H1 (cell line): Measurements from ENCODE around the gene SLC13A5.
"Not testable (repeated sequence)": the region's sequence is repeated elsewhere in the genome, so short reads cannot be mapped to it uniquely, and the experiment has no call there.

Source experiments
- BACH1 ChIP-seq: IDR thresholded peaks from 2 replicates; pipeline ENCODE4 v1.6.1; 2012; ENCODE audit warnings: low read length, improper control_type of control experiment
- CEBPB ChIP-seq: IDR thresholded peaks from 2 replicates; pipeline ENCODE4 v1.6.1; 2012; ENCODE audit warnings: low read depth, low read length
- CREB1 ChIP-seq: IDR thresholded peaks from 2 replicates; pipeline ENCODE4 v1.6.1; 2012; ENCODE audit warnings: inconsistent platforms
- CTCF ChIP-seq, 3 experiments: IDR thresholded peaks; 1 replicate in 2 of 3; 2 replicates in 1 of 3; pipeline versions ENCODE4 v1.5.1 to v1.6.1; 2011; ENCODE audit warnings: low read length in 3 of 3, mild to moderate bottlenecking in 3 of 3, inconsistent platforms in 2 of 3, low read depth in 1 of 3, moderate library complexity in 1 of 3; ENCODE audit not compliant: insufficient read depth in 1 of 3; ENCODE audit errors: control extremely low read depth in 1 of 3
- EP300 ChIP-seq, 2 experiments: IDR thresholded peaks; 1 replicate in 1 of 2; 2 replicates in 1 of 2; pipeline ENCODE4 v1.6.1; 2011 to 2012; ENCODE audit warnings: low read depth in 2 of 2, low read length in 2 of 2, mild to moderate bottlenecking in 2 of 2, borderline replicate concordance in 1 of 2, inconsistent platforms in 1 of 2, moderate library complexity in 1 of 2
- EZH2 ChIP-seq: fragments of 200-600 bp; sonication (generic); IDR thresholded peaks from 2 replicates; pipeline ENCODE4 v1.7.1; 2012; ENCODE audit warnings: low read depth, mild to moderate bottlenecking, moderate library complexity, low read length, inconsistent platforms; ENCODE audit not compliant: severe bottlenecking
- MAX ChIP-seq: IDR thresholded peaks from 2 replicates; pipeline ENCODE4 v1.6.1; 2012; ENCODE audit warnings: inconsistent platforms
- POLR2A ChIP-seq, 2 experiments: IDR thresholded peaks; 1 replicate in 1 of 2; 2 replicates in 1 of 2; pipeline ENCODE4 v1.6.1; 2011; ENCODE audit warnings: low read depth in 2 of 2, low read length in 2 of 2, mild to moderate bottlenecking in 2 of 2; ENCODE audit errors: control extremely low read depth in 1 of 2
- RAD21 ChIP-seq, 2 experiments: IDR thresholded peaks in 1 of 2; conservative IDR thresholded peaks in 1 of 2; 2 replicates each; pipeline ENCODE4 v1.6.1; 2011; ENCODE audit warnings: low read depth in 2 of 2, low read length in 2 of 2, improper control_type of control experiment in 1 of 2, inconsistent platforms in 1 of 2, mild to moderate bottlenecking in 1 of 2, moderate library complexity in 1 of 2
- RFX5 ChIP-seq: IDR thresholded peaks from 2 replicates; pipeline ENCODE4 v1.6.1; 2011; ENCODE audit warnings: low read depth, low read length, improper control_type of control experiment, borderline replicate concordance
- USF2 ChIP-seq: IDR thresholded peaks from 2 replicates; pipeline ENCODE4 v1.6.1; 2011; ENCODE audit warnings: low read length, improper control_type of control experiment
- YY1 ChIP-seq: IDR thresholded peaks from 2 replicates; pipeline ENCODE4 v1.6.1; 2011; ENCODE audit warnings: low read depth, mild to moderate bottlenecking, low read length

DNA sequence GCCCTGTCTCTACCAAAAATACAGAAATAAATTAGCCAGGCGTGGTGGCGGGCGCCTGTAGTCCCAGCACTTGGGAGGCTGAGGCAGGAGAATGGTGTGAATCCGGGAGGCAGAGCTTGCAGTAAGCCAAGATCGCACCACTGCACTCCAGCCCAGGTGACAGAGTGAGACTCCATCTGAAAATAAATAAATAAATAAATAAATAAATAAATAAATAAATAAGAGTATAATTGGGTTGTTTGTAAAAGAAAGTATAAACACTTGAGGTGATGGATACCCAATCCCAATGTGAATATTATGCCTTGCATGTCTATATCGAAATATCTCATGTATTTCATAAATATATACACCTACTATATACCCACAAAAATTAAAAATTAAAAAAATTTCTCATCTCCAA lies 33.5 kb upstream of the SLC13A5 start:
- TF ChIP-seq USF2; CEBPB; RAD21 (IDR thresholded peaks at IDR 0.05 in 1 of 2, conservative IDR thresholded peaks at IDR 0.05 in 1 of 2; ENCODE audit: low read depth in 2 of 2, low read length in 2 of 2); CTCF (IDR thresholded peaks at IDR 0.05; ENCODE audit: control extremely low read depth in 1 of 3, insufficient read depth in 1 of 3, low read depth in 1 of 3, low read length in 3 of 3); YY1; EP300 (IDR thresholded peaks at IDR 0.05; ENCODE audit: borderline replicate concordance in 1 of 2, low read depth in 2 of 2, low read length in 2 of 2); MAX; EZH2; POLR2A (IDR thresholded peaks at IDR 0.05; ENCODE audit: control extremely low read depth in 1 of 2, low read depth in 2 of 2, low read length in 2 of 2); RFX5; CREB1; BACH1: not testable (repeated sequence)
